ENCODE data around the gene ZC3H10. TPM values are rescaled to one million over a fixed set of nuclear protein-coding genes. Genes with fewer than 3 reads are reported as not detected.

Gene ZC3H10
- total RNA-seq, 3 donors from 2014 or later: 5.0 to 11.8 (median 5.4) TPM

DNA sequence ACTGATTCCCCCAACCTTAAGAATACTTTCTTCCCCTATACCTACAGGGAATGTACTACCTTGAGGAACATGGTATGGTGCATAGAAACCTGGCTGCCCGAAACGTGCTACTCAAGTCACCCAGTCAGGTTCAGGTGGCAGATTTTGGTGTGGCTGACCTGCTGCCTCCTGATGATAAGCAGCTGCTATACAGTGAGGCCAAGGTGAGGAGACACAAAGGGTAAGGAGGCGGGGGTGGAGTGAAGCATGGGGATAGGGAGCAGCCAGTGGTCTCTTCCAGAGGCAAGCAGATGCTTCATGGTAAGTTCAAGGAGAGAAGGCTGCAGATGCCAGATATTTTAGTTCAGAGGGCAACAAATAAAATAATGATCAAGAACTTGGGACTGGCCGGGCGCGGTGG is 20.3 kb upstream of the ZC3H10 start:
- no peak for ATAC-seq
- H3K36me3 ChIP-seq (ENCODE audit: low read depth): peaks cover 14% of the 10 kb centered on the region

DNA sequence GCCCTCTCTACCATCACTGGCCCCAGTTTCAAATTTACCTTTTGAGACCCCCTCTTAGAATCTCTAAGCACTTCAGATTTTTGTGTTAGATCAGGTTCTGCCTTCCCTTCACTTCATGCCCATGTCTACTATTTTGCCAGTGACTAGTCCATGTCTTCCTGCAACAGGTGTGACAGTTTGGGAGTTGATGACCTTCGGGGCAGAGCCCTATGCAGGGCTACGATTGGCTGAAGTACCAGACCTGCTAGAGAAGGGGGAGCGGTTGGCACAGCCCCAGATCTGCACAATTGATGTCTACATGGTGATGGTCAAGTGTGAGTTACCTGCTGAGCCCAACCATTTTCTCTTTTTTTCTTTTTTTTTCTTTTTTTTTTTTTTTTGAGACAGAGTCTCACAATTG is 19.5 kb upstream of the ZC3H10 start:
- peaks cover 9% of the 10 kb centered on the region for H3K36me3 ChIP-seq (ENCODE audit: low read depth)
- TF ChIP-seq, protein P1, sequence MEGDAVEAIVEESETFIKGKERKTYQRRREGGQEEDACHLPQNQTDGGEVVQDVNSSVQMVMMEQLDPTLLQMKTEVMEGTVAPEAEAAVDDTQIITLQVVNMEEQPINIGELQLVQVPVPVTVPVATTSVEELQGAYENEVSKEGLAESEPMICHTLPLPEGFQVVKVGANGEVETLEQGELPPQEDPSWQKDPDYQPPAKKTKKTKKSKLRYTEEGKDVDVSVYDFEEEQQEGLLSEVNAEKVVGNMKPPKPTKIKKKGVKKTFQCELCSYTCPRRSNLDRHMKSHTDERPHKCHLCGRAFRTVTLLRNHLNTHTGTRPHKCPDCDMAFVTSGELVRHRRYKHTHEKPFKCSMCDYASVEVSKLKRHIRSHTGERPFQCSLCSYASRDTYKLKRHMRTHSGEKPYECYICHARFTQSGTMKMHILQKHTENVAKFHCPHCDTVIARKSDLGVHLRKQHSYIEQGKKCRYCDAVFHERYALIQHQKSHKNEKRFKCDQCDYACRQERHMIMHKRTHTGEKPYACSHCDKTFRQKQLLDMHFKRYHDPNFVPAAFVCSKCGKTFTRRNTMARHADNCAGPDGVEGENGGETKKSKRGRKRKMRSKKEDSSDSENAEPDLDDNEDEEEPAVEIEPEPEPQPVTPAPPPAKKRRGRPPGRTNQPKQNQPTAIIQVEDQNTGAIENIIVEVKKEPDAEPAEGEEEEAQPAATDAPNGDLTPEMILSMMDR (IDR thresholded peaks at IDR 0.05): no peak
- DNase-seq (no peak), ATAC-seq (no peak)
- no peaks in the 10 kb centered on the region for H3K9me3 ChIP-seq
- H3K4me1 ChIP-seq (ENCODE audit: low read depth): peaks cover 8% of the 10 kb centered on the region
- H3K4me3 ChIP-seq: no peak overlapping the region
- intact Hi-C loops (cut with DNase I, micrococcal nuclease): no loop called here

More for the DNA sequence above, 20.3 kb upstream of the ZC3H10 start:
- Histone ChIP-seq H3K4me1 (ENCODE audit: low read depth) (peaks cover 3% of the 10 kb centered on the region), H3K9me3 (no peaks in the 10 kb centered on the region), H3K4me3 (no peak overlapping the region)
- intact Hi-C loops (cut with DNase I, micrococcal nuclease): no loop called here
- TF ChIP-seq, protein P1 (IDR thresholded peaks at IDR 0.05): no peak
- DNase-seq: no peak

DNA sequence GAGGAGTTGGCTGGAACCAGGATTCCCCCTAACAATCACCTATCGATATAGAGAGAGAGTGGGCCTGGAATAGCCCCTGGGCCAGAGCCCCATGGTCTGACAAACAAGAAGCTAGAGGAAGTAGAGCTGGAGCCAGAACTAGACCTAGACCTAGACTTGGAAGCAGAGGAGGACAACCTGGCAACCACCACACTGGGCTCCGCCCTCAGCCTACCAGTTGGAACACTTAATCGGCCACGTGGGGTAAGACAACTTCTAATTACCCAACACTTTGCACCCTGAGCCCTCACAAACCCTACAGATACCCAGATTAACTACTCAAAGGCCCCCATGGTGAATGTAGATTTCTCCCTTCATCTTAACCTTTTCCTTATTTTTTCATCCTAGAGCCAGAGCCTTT is 18.3 kb upstream of the ZC3H10 start:
- TF ChIP-seq, protein P1 (IDR thresholded peaks at IDR 0.05): no peak
- intact Hi-C loops (cut with DNase I, micrococcal nuclease): no loop called here
- Histone ChIP-seq H3K9me3 (no peaks in the 10 kb centered on the region), H3K4me1 (ENCODE audit: low read depth) (peaks cover 8% of the 10 kb centered on the region), H3K36me3 (ENCODE audit: low read depth) (peaks cover 4% of the 10 kb centered on the region), H3K4me3 (no peak overlapping the region)
- no peak for ATAC-seq
- no peak for DNase-seq

- intact Hi-C loops (cut with DNase I, micrococcal nuclease): no loop called here
- no peaks in the 10 kb centered on the region for H3K36me3 ChIP-seq (ENCODE audit: low read depth)
These were observed 17.0 kb upstream of the ZC3H10 start for GRCh38 chr12:56101045-56101444.

GRCh38 chr12:56102683-56103065 is 15.4 kb upstream of the ZC3H10 start:
- no peak for DNase-seq
- H3K4me1 ChIP-seq (ENCODE audit: low read depth): peaks cover 22% of the 10 kb centered on the region
- H3K36me3 ChIP-seq (ENCODE audit: low read depth): no peaks in the 10 kb centered on the region
- H3K4me3 ChIP-seq: no peak overlapping the region
- intact Hi-C loops (cut with DNase I, micrococcal nuclease): no loop called here
- ATAC-seq: no peak
- TF ChIP-seq, protein P1 (IDR thresholded peaks at IDR 0.05): no peak
- H3K9me3 ChIP-seq: no peaks in the 10 kb centered on the region

More at GRCh38 chr12:56101045-56101444, 17.0 kb upstream of the ZC3H10 start:
- TF ChIP-seq, protein P1 (IDR thresholded peaks at IDR 0.05): no peak
- Histone ChIP-seq H3K4me1 (ENCODE audit: low read depth) (peaks cover 18% of the 10 kb centered on the region), H3K9me3 (no peaks in the 10 kb centered on the region), H3K4me3 (no peak overlapping the region)
- ATAC-seq (no peak), DNase-seq (no peak)

Measured in mucosa of descending colon (tissue), 3 donors.